ENCODE measurements around the gene DUSP5.

The DUSP5 gene

DNA sequence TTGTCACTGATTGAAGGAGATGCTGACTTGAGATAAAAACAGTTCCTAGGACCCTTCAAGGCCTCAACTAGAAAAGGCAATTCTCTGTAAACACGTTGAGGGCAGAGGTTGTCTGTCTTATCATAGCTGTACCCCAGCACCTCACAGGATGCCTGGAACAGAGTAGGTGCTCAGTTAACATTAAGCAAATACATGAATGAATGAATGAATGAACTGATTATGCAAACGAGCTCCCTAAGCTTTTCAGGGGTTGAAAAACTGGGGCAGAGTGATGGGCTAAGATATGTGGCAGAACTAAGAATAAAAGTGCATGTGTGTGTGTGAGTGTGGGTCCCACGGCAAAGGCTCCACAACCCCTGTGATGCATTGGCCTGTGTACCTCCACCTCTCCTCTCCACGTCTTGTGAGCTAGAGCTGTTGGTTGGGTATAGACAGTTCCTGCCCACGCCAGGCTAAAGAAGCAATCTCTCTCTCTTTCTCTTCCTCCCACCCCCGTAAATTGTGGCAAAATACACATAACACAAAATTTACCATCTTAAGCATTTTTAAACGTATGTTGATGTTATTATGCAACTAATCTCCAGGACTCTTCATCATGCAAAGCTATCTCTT lies 48.9 kb downstream of the DUSP5 start:
- no peak for DNase-seq (ENCODE audit: low read depth)

DNA sequence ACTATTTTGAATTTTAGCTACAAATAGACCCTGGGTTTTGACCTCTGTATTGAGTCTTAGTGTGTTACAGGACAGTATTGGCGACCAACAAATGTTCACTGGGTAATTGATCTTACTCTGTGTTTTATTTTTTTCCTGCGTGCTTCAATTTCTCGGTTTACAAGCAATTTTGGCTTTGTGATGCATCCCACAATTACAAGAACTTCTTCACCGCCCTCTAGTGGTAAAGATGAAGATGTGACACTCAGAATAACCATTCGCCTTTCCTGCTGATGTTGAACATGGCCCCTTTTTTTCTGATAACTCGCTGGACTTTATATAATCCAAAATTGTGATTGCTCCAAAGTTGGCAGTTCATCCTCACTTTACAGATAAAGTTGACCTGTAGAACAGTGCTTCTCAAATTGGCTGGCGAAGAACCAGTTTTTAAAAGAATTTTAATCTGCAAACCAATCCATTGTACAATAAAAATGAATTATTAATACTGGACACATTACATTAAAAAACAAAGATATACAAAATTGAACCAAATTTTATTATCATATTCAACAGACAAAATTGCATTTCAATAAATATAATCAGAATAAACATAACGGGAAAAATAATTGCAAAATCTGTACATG lies 49.5 kb downstream of the DUSP5 start:
- DNase-seq (ENCODE audit: low read depth) = no peak

DNA sequence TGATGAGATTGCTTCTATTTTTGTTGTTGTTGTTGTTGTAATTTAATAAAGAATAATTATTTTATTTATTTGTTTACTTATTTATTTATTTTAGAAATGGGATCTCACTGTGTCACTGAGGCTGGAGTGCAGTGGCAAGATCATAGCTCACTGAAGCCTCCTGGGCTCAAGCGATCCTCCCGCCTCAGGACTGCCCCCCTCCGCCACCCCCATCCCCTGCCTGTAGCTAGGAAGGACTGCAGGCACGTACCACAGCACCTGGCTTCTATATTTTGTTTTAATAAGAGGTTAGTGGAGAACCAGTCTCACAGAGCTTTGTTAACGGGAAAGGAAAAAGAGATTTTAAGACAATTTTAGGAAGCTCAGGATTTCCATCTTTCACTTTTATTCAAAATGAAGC lies 50.3 kb downstream of the DUSP5 start:
- no peak for DNase-seq (ENCODE audit: low read depth)

DNA sequence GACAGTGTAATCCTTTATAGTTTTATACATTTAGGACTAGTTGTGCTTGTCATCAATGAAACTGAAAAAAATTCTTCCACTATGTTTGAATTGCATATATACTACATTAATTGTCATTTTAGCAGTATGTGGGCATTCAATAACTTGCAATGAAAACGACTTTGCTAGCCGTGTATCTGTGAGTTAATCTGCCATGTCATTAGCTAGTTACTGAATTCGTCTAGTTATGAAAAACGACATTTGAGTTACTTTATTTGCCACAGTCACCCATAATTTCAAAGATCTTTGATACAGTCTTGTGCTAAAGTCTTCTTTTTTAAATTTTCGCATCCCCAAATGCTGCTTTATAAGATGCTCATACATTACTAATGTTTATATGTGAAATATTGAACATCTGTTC lies 51.5 kb downstream of the DUSP5 start:
- DNase-seq (ENCODE audit: low read depth) = no peak

DNA sequence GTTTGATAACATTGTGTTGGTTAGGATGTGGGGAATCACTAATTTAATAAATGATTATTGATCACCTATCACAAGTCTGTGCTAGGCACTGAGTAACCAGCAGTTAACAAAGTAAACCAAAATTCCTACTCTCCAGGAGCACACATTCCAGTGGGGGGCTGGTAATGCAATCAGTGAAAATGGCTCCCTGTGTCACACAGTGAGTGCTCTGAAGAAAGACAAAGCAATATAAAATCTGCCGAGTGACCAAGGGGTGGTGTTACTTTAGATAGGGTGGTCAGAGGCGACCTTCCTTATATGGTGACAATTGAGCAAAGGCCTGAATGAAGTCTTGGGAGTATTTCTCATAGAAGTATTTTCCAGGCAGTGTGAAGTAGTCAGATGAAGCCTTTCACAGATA lies 56.2 kb downstream of the DUSP5 start:
- no peak for DNase-seq (ENCODE audit: low read depth)

DNA sequence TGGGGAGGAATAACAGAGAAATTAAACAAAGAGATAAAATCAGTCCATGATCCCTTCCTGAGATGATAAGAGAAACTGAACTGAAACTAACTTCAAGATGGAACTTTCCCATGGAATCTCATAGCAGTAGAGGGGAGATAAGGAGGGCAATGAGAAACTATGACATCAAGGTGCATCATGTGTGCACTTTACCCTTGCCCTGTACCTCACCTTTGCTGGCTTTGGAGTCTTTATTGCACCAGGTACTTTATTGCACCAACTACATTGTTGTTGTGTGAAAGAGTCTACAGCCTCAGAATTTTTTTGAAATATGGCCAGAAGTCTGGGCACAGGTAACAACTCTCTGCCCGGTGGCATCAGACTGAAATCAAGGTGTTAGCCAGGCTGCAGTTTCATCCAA lies 58.6 kb downstream of the DUSP5 start:
- no peak for DNase-seq (ENCODE audit: low read depth)

DNA sequence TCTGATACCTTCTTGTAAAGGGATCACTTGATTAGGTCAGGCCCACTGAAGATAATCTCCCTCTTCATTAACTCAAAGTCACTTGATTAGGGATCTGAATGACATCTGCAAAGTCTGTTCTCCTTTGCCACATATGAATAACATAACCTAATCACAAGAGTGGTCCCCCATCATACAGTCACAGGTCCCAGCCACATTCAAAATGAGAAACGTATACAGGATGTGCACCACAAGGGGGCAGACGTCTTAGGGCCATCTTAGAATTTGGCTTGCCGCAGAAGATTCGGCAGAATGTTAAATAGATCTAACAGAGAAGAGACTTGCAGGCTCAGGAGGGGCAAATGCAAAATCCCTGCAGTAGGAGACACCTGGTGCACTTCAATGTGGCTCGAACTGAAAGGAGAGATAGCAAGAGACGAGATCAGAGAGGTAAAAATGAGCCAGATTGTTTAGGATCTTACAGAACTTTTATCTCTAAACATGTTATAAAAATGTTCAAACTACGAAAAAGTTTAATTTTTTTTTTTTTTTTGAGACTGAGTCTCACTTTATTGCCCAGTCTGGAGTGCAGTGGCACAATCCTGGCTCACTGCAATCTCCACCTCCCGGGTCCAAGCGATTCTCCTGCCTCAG lies 59.4 kb downstream of the DUSP5 start:
- DNase-seq (ENCODE audit: low read depth) = no peak

DNA sequence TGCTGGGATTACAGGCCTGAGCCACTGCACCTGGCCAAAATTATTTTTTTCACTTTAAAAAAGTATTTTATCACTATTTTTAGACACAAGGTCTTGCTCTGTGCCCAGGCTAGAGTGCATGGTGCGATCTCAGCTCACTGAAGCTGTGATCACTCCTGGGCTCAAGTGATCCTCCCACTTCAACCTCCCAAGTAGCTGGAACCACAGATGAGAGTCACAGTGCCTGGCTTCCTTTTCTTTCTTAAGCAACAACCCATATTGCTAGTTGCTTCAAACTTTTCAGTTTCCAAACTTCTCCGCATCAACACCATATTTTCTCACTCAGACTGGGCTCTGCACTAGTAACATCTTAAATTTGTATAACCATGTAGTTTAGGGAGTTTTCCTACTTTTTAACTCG lies 60.3 kb downstream of the DUSP5 start:
- DNase-seq (ENCODE audit: low read depth) = no peak

DNA sequence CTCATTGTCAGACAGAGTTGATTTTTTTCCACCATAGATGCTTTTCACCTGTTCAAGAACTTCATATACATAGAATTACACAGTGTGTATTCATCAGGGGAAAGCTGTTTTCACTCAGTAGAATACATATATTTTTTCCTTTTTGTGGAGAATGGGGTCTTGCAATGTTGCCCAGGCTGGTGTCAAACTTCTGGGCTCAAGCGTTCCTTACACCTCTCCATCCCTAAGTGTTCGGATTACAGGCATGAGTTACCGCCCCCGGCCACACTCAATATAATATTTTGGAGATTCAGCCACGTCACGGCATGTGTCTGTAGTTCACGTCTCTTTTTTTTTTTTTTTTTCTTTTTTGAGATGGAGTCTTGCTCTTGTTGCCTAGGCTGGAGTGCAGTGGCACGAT lies 62.3 kb downstream of the DUSP5 start:
- DNase-seq (ENCODE audit: low read depth) = no peak

All from CMK (cell line).